ENCODE results near the gene CCDC14. TPM values are rescaled to one million over a fixed set of nuclear protein-coding genes. Genes with fewer than 3 reads are reported as not detected.

CCDC14 gene
- total and polyA plus RNA-seq, 2 experiments from 2014 or later, result 12.4 to 47.3 TPM

DNA sequence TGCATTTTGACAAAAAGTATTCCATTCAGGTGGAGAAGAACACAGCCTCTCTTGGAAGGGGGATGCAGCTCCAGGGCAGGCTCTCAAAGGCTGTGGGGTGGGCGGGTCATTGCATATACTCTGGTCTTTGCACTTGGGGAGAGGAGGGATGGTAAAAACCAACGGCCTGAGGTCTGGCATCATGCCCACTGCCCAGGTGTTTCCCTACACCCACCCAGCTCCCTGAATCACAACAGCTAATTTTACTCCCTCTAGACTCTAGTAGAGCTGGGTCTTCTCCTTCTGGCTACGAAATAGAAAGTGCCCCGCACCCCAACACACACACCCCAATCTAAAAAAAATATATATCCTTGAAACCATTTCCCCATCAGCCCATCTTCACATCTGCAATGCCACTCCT lies 77.9 kb downstream of the CCDC14 start:
- H3K4me2 ChIP-seq, result peak overlapping the region; percentile 94
- DNase-seq (ENCODE audit: low spot score), result no peak
- no peaks in the 10 kb centered on the region for H4K20me1 ChIP-seq (ENCODE audit: insufficient read depth, poor library complexity, severe bottlenecking)
- H3K79me2 ChIP-seq, result no peaks in the 10 kb centered on the region
- H3K36me3 ChIP-seq (replicated peaks; ENCODE audit: insufficient read depth, low read depth), result no peaks in the 10 kb centered on the region
- no peak overlapping the region for H3K4me3 ChIP-seq
- H3K9me2 ChIP-seq (replicated peaks; ENCODE audit: insufficient read depth), result no peaks in the 10 kb centered on the region
- H2AFZ ChIP-seq, result no peak overlapping the region
- H3K27me3 ChIP-seq, result peaks cover 30% of the 10 kb centered on the region
- no peaks in the 10 kb centered on the region for H3K9me3 ChIP-seq (ENCODE audit: low read depth)
- H3K4me1 ChIP-seq (ENCODE audit: insufficient read depth), result peaks cover 3% of the 10 kb centered on the region
- TF ChIP-seq EZH2phosphoT487 (IDR thresholded peaks at IDR 0.05; ENCODE audit: low read depth, severe bottlenecking, unreplicated experiment) (no peak), EZH2 (IDR thresholded peaks at IDR 0.05; ENCODE audit: borderline replicate concordance) (no peak)
- TF ChIP-seq, protein P1, sequence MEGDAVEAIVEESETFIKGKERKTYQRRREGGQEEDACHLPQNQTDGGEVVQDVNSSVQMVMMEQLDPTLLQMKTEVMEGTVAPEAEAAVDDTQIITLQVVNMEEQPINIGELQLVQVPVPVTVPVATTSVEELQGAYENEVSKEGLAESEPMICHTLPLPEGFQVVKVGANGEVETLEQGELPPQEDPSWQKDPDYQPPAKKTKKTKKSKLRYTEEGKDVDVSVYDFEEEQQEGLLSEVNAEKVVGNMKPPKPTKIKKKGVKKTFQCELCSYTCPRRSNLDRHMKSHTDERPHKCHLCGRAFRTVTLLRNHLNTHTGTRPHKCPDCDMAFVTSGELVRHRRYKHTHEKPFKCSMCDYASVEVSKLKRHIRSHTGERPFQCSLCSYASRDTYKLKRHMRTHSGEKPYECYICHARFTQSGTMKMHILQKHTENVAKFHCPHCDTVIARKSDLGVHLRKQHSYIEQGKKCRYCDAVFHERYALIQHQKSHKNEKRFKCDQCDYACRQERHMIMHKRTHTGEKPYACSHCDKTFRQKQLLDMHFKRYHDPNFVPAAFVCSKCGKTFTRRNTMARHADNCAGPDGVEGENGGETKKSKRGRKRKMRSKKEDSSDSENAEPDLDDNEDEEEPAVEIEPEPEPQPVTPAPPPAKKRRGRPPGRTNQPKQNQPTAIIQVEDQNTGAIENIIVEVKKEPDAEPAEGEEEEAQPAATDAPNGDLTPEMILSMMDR (IDR thresholded peaks at IDR 0.05; ENCODE audit: poor library complexity), result no peak
- 89% methylated on average over 4 of the region's 4 CpGs for WGBS (ENCODE audit: low lambda C conversion rate, missing lambda C conversion rate)
- H3K27ac ChIP-seq, result no peak overlapping the region

DNA sequence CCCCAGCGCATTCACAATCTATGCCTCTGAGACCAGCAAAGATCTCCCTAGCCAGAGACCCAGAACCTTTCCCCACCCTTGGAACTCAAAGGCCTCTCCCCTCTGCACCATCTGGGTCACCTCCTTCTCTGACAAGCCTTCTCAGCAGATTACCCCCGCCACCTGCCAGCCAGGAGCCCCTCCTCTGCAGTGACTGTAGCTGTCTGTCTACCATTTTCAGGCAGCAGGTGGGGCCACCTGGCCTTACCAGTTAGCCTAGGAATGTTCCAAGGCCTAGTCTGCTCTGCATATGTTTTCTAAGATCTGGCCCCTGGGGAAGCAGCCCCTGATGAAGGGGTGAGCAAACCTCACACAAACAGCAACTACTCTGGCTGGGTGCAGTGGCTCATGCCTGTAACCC lies 79.3 kb downstream of the CCDC14 start:
- H3K79me2 ChIP-seq, result no peaks in the 10 kb centered on the region
- H3K9me2 ChIP-seq (replicated peaks; ENCODE audit: insufficient read depth), result no peaks in the 10 kb centered on the region
- WGBS (ENCODE audit: low lambda C conversion rate, missing lambda C conversion rate), result 91% methylated on average over 2 of the region's 2 CpGs
- DNase-seq (ENCODE audit: low spot score), result no peak
- H3K4me3 ChIP-seq, result no peak overlapping the region
- peaks cover 3% of the 10 kb centered on the region for H3K4me1 ChIP-seq (ENCODE audit: insufficient read depth)
- peaks cover 30% of the 10 kb centered on the region for H3K27me3 ChIP-seq
- H3K27ac ChIP-seq, result no peak overlapping the region
- no peaks in the 10 kb centered on the region for H4K20me1 ChIP-seq (ENCODE audit: insufficient read depth, poor library complexity, severe bottlenecking)
- TF ChIP-seq, protein P1 (IDR thresholded peaks at IDR 0.05; ENCODE audit: poor library complexity), result no peak
- TF ChIP-seq EZH2phosphoT487 (IDR thresholded peaks at IDR 0.05; ENCODE audit: low read depth, severe bottlenecking, unreplicated experiment), result no peak
- H3K36me3 ChIP-seq (replicated peaks; ENCODE audit: insufficient read depth, low read depth), result no peaks in the 10 kb centered on the region
- no peak overlapping the region for H2AFZ ChIP-seq
- H3K4me2 ChIP-seq, result no peak overlapping the region
- H3K9me3 ChIP-seq (ENCODE audit: low read depth), result no peaks in the 10 kb centered on the region

DNA sequence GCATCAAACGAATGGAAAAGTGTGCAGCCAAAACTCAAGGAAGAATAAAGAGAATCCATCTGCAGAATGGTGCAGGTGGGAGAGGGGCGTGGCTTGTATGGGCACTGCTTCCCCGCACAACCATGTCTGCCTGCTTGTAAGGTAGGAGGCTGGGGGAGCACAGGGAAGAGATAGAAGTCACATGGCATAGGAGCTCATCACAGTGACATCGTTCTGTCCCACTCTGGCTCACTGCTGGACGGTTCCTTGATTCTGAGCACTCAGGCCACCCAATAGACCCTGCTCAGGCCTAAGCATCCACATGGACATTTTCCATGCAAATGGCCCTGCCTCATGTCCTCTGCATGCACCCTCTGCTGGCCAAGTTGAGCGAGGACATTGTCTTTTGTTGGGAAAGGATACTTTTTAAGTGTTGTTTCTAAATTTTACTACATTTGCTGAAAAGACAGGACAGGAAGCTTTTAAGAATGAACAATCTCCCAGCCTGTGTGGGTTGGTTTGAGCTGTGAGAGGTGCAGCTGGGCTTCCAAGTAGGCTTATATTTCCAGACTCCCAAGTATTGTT lies 79.9 kb downstream of the CCDC14 start:
- peak; percentile 28 for DNase-seq (ENCODE audit: low spot score)
- Histone ChIP-seq H3K27ac (no peak overlapping the region), H3K4me2 (no peak overlapping the region), H3K4me1 (ENCODE audit: insufficient read depth) (peaks cover 3% of the 10 kb centered on the region), H4K20me1 (ENCODE audit: insufficient read depth, poor library complexity, severe bottlenecking) (no peaks in the 10 kb centered on the region), H3K36me3 (replicated peaks; ENCODE audit: insufficient read depth, low read depth) (no peaks in the 10 kb centered on the region), H3K9me2 (replicated peaks; ENCODE audit: insufficient read depth) (no peaks in the 10 kb centered on the region), H3K79me2 (no peaks in the 10 kb centered on the region), H3K9me3 (ENCODE audit: low read depth) (no peaks in the 10 kb centered on the region), H3K4me3 (no peak overlapping the region), H3K27me3 (peaks cover 25% of the 10 kb centered on the region), H2AFZ (no peak overlapping the region)
- 84% methylated on average over 6 of the region's 6 CpGs for WGBS (ENCODE audit: low lambda C conversion rate, missing lambda C conversion rate)
- TF ChIP-seq, protein P1 (IDR thresholded peaks at IDR 0.05; ENCODE audit: poor library complexity), result peak; percentile 50
- no peak for TF ChIP-seq EZH2phosphoT487 (IDR thresholded peaks at IDR 0.05; ENCODE audit: low read depth, severe bottlenecking, unreplicated experiment)

- Histone ChIP-seq H4K20me1 (ENCODE audit: insufficient read depth, poor library complexity, severe bottlenecking) (no peaks in the 10 kb centered on the region), H3K36me3 (replicated peaks; ENCODE audit: insufficient read depth, low read depth) (no peaks in the 10 kb centered on the region), H3K9me3 (ENCODE audit: low read depth) (no peaks in the 10 kb centered on the region), H3K27me3 (peaks cover 12% of the 10 kb centered on the region), H3K79me2 (no peaks in the 10 kb centered on the region), H3K4me2 (no peak overlapping the region), H3K9me2 (replicated peaks; ENCODE audit: insufficient read depth) (no peaks in the 10 kb centered on the region), H3K27ac (no peak overlapping the region), H3K4me1 (ENCODE audit: insufficient read depth) (no peaks in the 10 kb centered on the region), H2AFZ (no peak overlapping the region), H3K4me3 (no peak overlapping the region)
- TF ChIP-seq EZH2 (IDR thresholded peaks at IDR 0.05; ENCODE audit: borderline replicate concordance) (no peak), EZH2phosphoT487 (IDR thresholded peaks at IDR 0.05; ENCODE audit: low read depth, severe bottlenecking, unreplicated experiment) (no peak)
- TF ChIP-seq, protein P1 (IDR thresholded peaks at IDR 0.05; ENCODE audit: poor library complexity), result no peak
- no peak for DNase-seq (ENCODE audit: low spot score)
- WGBS (ENCODE audit: low lambda C conversion rate, missing lambda C conversion rate), result 95% methylated on average over 7 of the region's 7 CpGs
These were observed 82.2 kb downstream of the CCDC14 start for GRCh38 chr3:123878807-123879206.
